H1 (cell line): Measurements from ENCODE around the gene XAB2. TPM values are rescaled to one million over a fixed set of nuclear protein-coding genes. Genes with fewer than 3 reads are reported as not detected.

Experiments used
- polyA plus RNA-seq, 7 experiments: library from polyadenylated mRNA; depleted of rRNA in 3 of 7; stranded (reverse) in 5 of 7; unstranded in 2 of 7; fragments of >200 nt in 5 of 7; fragments of 200-250 nt in 2 of 7; gene quantifications; 1 replicate in 5 of 7; 2 replicates in 1 of 7; 4 replicates in 1 of 7; pipeline versions ENCODE4 v1.2.1 to v1.2.3, GENCODE V29; 2011 to 2013; ENCODE audit warnings: missing spikeins in 2 of 7, mixed read lengths in 2 of 7
- total RNA-seq: library from RNA; stranded (reverse); fragmentation: NEBNext Ultra II Directional; extraction: Animal tissue kit (Norgen Biotek cat#: 25700); gene quantifications from 2 replicates; pipeline ENCODE4 v1.2.1, GENCODE V29; 2021
- TF ChIP-seq, protein P1 (sequence below): fragments of 300-600 bp; sonication (generic); IDR thresholded peaks from 2 replicates; pipeline ENCODE4 v1.7.1; 2012; ENCODE audit warnings: low read length, moderate library complexity, mild to moderate bottlenecking, inconsistent platforms; ENCODE audit not compliant: insufficient replicate concordance

The XAB2 gene
- total and polyA plus RNA-seq, 2 of the 8 experiments (the other 6 are each of a cell fraction or from before 2014, with no cell fraction given): 48.2 to 49.4 TPM

DNA sequence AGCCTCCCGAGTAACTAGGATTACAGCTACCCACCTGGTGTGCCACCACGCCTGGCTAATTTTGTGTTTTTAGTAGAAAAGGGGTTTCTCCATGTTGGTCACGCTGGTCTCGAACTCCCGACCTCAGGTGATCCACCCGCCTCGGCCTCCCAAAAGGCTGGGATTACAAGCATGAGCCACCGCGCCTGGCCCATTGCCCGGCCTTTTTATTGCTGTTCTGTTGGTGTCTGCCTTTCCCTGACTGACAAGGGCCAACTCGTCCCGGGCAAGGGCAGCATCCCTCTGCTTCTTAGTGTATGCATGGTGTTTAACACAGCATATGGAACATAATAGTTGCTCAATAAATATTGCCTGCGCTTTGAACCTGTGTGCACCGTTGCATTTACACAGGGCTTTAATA is 33.3 kb upstream of the XAB2 start (continued):
- TF ChIP-seq, protein P1, sequence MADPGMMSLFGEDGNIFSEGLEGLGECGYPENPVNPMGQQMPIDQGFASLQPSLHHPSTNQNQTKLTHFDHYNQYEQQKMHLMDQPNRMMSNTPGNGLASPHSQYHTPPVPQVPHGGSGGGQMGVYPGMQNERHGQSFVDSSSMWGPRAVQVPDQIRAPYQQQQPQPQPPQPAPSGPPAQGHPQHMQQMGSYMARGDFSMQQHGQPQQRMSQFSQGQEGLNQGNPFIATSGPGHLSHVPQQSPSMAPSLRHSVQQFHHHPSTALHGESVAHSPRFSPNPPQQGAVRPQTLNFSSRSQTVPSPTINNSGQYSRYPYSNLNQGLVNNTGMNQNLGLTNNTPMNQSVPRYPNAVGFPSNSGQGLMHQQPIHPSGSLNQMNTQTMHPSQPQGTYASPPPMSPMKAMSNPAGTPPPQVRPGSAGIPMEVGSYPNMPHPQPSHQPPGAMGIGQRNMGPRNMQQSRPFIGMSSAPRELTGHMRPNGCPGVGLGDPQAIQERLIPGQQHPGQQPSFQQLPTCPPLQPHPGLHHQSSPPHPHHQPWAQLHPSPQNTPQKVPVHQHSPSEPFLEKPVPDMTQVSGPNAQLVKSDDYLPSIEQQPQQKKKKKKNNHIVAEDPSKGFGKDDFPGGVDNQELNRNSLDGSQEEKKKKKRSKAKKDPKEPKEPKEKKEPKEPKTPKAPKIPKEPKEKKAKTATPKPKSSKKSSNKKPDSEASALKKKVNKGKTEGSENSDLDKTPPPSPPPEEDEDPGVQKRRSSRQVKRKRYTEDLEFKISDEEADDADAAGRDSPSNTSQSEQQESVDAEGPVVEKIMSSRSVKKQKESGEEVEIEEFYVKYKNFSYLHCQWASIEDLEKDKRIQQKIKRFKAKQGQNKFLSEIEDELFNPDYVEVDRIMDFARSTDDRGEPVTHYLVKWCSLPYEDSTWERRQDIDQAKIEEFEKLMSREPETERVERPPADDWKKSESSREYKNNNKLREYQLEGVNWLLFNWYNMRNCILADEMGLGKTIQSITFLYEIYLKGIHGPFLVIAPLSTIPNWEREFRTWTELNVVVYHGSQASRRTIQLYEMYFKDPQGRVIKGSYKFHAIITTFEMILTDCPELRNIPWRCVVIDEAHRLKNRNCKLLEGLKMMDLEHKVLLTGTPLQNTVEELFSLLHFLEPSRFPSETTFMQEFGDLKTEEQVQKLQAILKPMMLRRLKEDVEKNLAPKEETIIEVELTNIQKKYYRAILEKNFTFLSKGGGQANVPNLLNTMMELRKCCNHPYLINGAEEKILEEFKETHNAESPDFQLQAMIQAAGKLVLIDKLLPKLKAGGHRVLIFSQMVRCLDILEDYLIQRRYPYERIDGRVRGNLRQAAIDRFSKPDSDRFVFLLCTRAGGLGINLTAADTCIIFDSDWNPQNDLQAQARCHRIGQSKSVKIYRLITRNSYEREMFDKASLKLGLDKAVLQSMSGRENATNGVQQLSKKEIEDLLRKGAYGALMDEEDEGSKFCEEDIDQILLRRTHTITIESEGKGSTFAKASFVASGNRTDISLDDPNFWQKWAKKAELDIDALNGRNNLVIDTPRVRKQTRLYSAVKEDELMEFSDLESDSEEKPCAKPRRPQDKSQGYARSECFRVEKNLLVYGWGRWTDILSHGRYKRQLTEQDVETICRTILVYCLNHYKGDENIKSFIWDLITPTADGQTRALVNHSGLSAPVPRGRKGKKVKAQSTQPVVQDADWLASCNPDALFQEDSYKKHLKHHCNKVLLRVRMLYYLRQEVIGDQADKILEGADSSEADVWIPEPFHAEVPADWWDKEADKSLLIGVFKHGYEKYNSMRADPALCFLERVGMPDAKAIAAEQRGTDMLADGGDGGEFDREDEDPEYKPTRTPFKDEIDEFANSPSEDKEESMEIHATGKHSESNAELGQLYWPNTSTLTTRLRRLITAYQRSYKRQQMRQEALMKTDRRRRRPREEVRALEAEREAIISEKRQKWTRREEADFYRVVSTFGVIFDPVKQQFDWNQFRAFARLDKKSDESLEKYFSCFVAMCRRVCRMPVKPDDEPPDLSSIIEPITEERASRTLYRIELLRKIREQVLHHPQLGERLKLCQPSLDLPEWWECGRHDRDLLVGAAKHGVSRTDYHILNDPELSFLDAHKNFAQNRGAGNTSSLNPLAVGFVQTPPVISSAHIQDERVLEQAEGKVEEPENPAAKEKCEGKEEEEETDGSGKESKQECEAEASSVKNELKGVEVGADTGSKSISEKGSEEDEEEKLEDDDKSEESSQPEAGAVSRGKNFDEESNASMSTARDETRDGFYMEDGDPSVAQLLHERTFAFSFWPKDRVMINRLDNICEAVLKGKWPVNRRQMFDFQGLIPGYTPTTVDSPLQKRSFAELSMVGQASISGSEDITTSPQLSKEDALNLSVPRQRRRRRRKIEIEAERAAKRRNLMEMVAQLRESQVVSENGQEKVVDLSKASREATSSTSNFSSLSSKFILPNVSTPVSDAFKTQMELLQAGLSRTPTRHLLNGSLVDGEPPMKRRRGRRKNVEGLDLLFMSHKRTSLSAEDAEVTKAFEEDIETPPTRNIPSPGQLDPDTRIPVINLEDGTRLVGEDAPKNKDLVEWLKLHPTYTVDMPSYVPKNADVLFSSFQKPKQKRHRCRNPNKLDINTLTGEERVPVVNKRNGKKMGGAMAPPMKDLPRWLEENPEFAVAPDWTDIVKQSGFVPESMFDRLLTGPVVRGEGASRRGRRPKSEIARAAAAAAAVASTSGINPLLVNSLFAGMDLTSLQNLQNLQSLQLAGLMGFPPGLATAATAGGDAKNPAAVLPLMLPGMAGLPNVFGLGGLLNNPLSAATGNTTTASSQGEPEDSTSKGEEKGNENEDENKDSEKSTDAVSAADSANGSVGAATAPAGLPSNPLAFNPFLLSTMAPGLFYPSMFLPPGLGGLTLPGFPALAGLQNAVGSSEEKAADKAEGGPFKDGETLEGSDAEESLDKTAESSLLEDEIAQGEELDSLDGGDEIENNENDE: no peak
